Measurements from ENCODE around the gene HSBP1L1. TPM values are rescaled to one million over a fixed set of nuclear protein-coding genes. Genes with fewer than 3 reads are reported as not detected.

The HSBP1L1 gene
- total and polyA plus RNA-seq, 2 of the 8 experiments (the other 6 are each of a cell fraction or from before 2014, with no cell fraction given) = 1.0 to 1.3 TPM

- FAIRE-seq (no peak), DNase-seq (ENCODE audit: low read depth in 1 of 2, low spot score in 2 of 2) (no peak)
- peaks cover 5% of the 10 kb centered on the region; the same call in 1 of the 2 replicates for H3K23me2 ChIP-seq (ENCODE audit: low read depth, low read length)
- no peak overlapping the region for H2BK15ac ChIP-seq (ENCODE audit: low read length)
- H4K5ac ChIP-seq (ENCODE audit: insufficient read length, low read depth, low read length) = no peak overlapping the region
- H4K8ac ChIP-seq (ENCODE audit: extremely low read depth, insufficient read depth, low read length) = no peak overlapping the region
- H3K27ac ChIP-seq (ENCODE audit: low read depth, low read length) = no peak overlapping the region
- H3K4me3 ChIP-seq (ENCODE audit: extremely low read depth in 1 of 4, insufficient read depth in 2 of 4, low read depth in 3 of 4, low read length in 4 of 4) = peak overlapping the region; percentile 64 to 94 (median 86)
- H3K18ac ChIP-seq (ENCODE audit: extremely low read depth, low read length) = no peak overlapping the region
- peaks cover 3 to 20% (median 8%) of the 10 kb centered on the region in 4 experiments; a peak in 5 of 8 replicates for H3K36me3 ChIP-seq (ENCODE audit: control insufficient read depth in 2 of 4, insufficient read depth in 4 of 4, low read length in 3 of 4)
- H2AK5ac ChIP-seq (ENCODE audit: low read depth, low read length) = no peak overlapping the region
- no peak overlapping the region for H2AFZ ChIP-seq (ENCODE audit: low read length)
- H3K79me2 ChIP-seq (ENCODE audit: control insufficient read depth in 1 of 2, insufficient read depth in 2 of 2, low read length in 2 of 2) = peaks cover 24 to 41% of the 10 kb centered on the region in 2 experiments
- H4K91ac ChIP-seq (replicated peaks; ENCODE audit: insufficient read length, low read length) = no peak overlapping the region
- H3K4ac ChIP-seq (replicated peaks; ENCODE audit: insufficient read length, low read depth, low read length) = no peak overlapping the region
- H3K4me1 ChIP-seq (replicated peaks in 1 of 4; ENCODE audit: control insufficient read depth in 3 of 4, insufficient read depth in 4 of 4, low read length in 3 of 4) = peaks cover 0 to 5% (median 3%) of the 10 kb centered on the region in 4 experiments; a peak in 4 of 7 replicates
- no peak overlapping the region for H3K23ac ChIP-seq (ENCODE audit: insufficient read length)
- H3K9me3 ChIP-seq (ENCODE audit: insufficient read depth in 2 of 2, low read depth in 1 of 2, low read length in 1 of 2) = no peaks in the 10 kb centered on the region
- no peak overlapping the region for H3K56ac ChIP-seq (replicated peaks; ENCODE audit: insufficient read length, low read depth, low read length)
- no peaks in the 10 kb centered on the region for H3K27me3 ChIP-seq (replicated peaks in 1 of 4; ENCODE audit: control insufficient read depth in 3 of 4, extremely low read depth in 1 of 4, insufficient read depth in 3 of 4, low read length in 3 of 4)
- H3K79me1 ChIP-seq (ENCODE audit: low read depth, low read length) = 0 out of 2 replicates have a peak, but pooled peaks cover 5% of the 10 kb centered on the region
- H2BK20ac ChIP-seq (ENCODE audit: low read length) = no peak overlapping the region
- H3K14ac ChIP-seq (ENCODE audit: insufficient read length) = no peak overlapping the region
- peak overlapping the region; percentile 74 to 82 for H3K4me2 ChIP-seq (ENCODE audit: insufficient read depth in 1 of 2, low read depth in 2 of 2, low read length in 2 of 2)
- H4K20me1 ChIP-seq (replicated peaks in 1 of 2; ENCODE audit: control insufficient read depth in 1 of 2, insufficient read depth in 2 of 2, low read length in 2 of 2) = peaks cover 6 to 11% of the 10 kb centered on the region in 2 experiments
- no peak overlapping the region for H2BK12ac ChIP-seq (ENCODE audit: low read depth, low read length)
- H2BK5ac ChIP-seq (ENCODE audit: low read depth, low read length) = no peak overlapping the region
- ChIA-PET POLR2A (ENCODE audit: partially characterized antibody) (interaction anchor here (0.6 to 2.2 kb wide), 9 partner anchors 10 to 60 kb away, joined by 3 to 11 read pairs (median 3); no protein-coding TSS in a partner anchor), CTCF (ENCODE audit: partially characterized antibody) (interaction anchor here (0.7 to 1.0 kb wide), 3 partner anchors 42 to 1824 kb away, joined by 3 read pairs; no protein-coding TSS in a partner anchor)
- no peak overlapping the region for H2BK120ac ChIP-seq (replicated peaks; ENCODE audit: low read depth, low read length)
- 86% methylated on average over 14 of the region's 14 CpGs; no CpG with 5 or more reads in 1 of the 2 experiments for WGBS, 2 experiments (ENCODE audit: extremely low coverage in 1 of 2, insufficient coverage in 1 of 2, insufficient read length in 1 of 2, insufficient replicate concordance in 2 of 2, low coverage in 1 of 2, low lambda C conversion rate in 2 of 2, missing lambda C conversion rate in 1 of 2)
- H3K9ac ChIP-seq (replicated peaks in 1 of 4; ENCODE audit: extremely low read depth in 1 of 4, low read depth in 3 of 4, low read length in 3 of 4) = no peak overlapping the region; a peak in 2 of 7 replicates
- no peak for TF ChIP-seq ASH2L (IDR thresholded peaks at IDR 0.05; ENCODE audit: low read length)
- no peak for TF ChIP-seq POLR2AphosphoS5 (IDR thresholded peaks at IDR 0.05; ENCODE audit: low read depth, low read length)
- no peak for TF ChIP-seq CBX8 (IDR thresholded peaks at IDR 0.05; ENCODE audit: borderline replicate concordance, low read depth, low read length)
- no peak for TF ChIP-seq CTCF (IDR thresholded peaks at IDR 0.05; ENCODE audit: control extremely low read depth in 1 of 3, insufficient read depth in 1 of 3, low read depth in 1 of 3, low read length in 3 of 3)
- no peak for TF ChIP-seq NRF1 (IDR thresholded peaks at IDR 0.05; ENCODE audit: low read depth, low read length)
- no peak for TF ChIP-seq POU5F1 (IDR thresholded peaks at IDR 0.05; ENCODE audit: low read depth, low read length)
- no peak for TF ChIP-seq MAX (IDR thresholded peaks at IDR 0.05)
- no peak for TF ChIP-seq BACH1 (IDR thresholded peaks at IDR 0.05; ENCODE audit: low read length)
- TF ChIP-seq HDAC2 (IDR thresholded peaks at IDR 0.05; ENCODE audit: borderline replicate concordance in 1 of 2, low read depth in 2 of 2, low read length in 2 of 2) = no peak
- no peak for TF ChIP-seq YY1 (IDR thresholded peaks at IDR 0.05; ENCODE audit: low read depth, low read length)
- TF ChIP-seq TAF1 (IDR thresholded peaks at IDR 0.05; ENCODE audit: low read depth, low read length) = no peak
- no peak for TF ChIP-seq SP4 (IDR thresholded peaks at IDR 0.05; ENCODE audit: low read length)
Observed at GRCh38 chr18:79989195-79989497, 24.7 kb downstream of the HSBP1L1 start.
